ENCODE data around the gene RAB14. TPM values are rescaled to one million over a fixed set of nuclear protein-coding genes. Genes with fewer than 3 reads are reported as not detected.

Gene RAB14
- total RNA-seq, 1 experiment from 2014 or later: 82.6 TPM

- Histone ChIP-seq H3F3A (ENCODE audit: insufficient read depth, low read depth) (peaks cover 32% of the 10 kb centered on the region), H3K27me3 (ENCODE audit: insufficient read depth, low read depth) (no peaks in the 10 kb centered on the region), H3K4me3 (no peak overlapping the region), H3K9me2 (ENCODE audit: insufficient read depth) (no peaks in the 10 kb centered on the region), H3K9me3 (ENCODE audit: insufficient read depth, low read depth) (no peaks in the 10 kb centered on the region), H2AFZ (no peak overlapping the region), H4K20me1 (ENCODE audit: insufficient read depth) (no peaks in the 10 kb centered on the region), H3K79me2 (ENCODE audit: low read depth) (no peaks in the 10 kb centered on the region), H3K27ac (no peak overlapping the region), H3K4me1 (replicated peaks; ENCODE audit: insufficient read depth) (peaks cover 32% of the 10 kb centered on the region), H3K4me2 (no peak overlapping the region), H3K36me3 (ENCODE audit: low read depth) (no peaks in the 10 kb centered on the region)
- ChIA-PET POLR2A (ENCODE audit: unreplicated experiment) (no interaction called here), CTCF (no interaction called here)
- no peak for DNase-seq
- no peak for TF ChIP-seq CTCF (conservative IDR thresholded peaks at IDR 0.05)
- TF ChIP-seq EZH2 (IDR thresholded peaks at IDR 0.05; ENCODE audit: low read depth): no peak
- no TSS peak for BruUV-seq (replicated peaks)
- intact Hi-C loops (cut with micrococcal nuclease; ENCODE audit: unreplicated experiment): no loop called here
These were observed 30.6 kb upstream of the RAB14 start for GRCh38 chr9:121232251-121232650.

GRCh38 chr9:121230256-121230655, 28.6 kb upstream of the RAB14 start:
- Histone ChIP-seq H4K20me1 (ENCODE audit: insufficient read depth) (no peaks in the 10 kb centered on the region), H3K36me3 (ENCODE audit: low read depth) (no peaks in the 10 kb centered on the region), H3K4me3 (no peak overlapping the region), H3K4me2 (no peak overlapping the region), H3K27me3 (ENCODE audit: insufficient read depth, low read depth) (no peaks in the 10 kb centered on the region), H3F3A (ENCODE audit: insufficient read depth, low read depth) (peaks cover 32% of the 10 kb centered on the region), H3K9me2 (ENCODE audit: insufficient read depth) (no peaks in the 10 kb centered on the region), H3K27ac (no peak overlapping the region), H3K9me3 (ENCODE audit: insufficient read depth, low read depth) (no peaks in the 10 kb centered on the region), H2AFZ (no peak overlapping the region), H3K79me2 (ENCODE audit: low read depth) (no peaks in the 10 kb centered on the region), H3K4me1 (replicated peaks; ENCODE audit: insufficient read depth) (peaks cover 39% of the 10 kb centered on the region)
- no peak for DNase-seq
- no TSS peak for BruUV-seq (replicated peaks)
- no peak for TF ChIP-seq EZH2 (IDR thresholded peaks at IDR 0.05; ENCODE audit: low read depth)
- no peak for TF ChIP-seq CTCF (conservative IDR thresholded peaks at IDR 0.05)
- CTCF ChIA-PET: interaction anchor here (0.6 kb wide), 1 partner anchor 1244 kb away, joined by 3 read pairs; no protein-coding TSS in a partner anchor
- POLR2A ChIA-PET (ENCODE audit: unreplicated experiment): interaction anchor here (0.5 kb wide), 2 partner anchors 51 to 345 kb away, joined by 3 to 6 read pairs; no protein-coding TSS in a partner anchor
- intact Hi-C loops (cut with micrococcal nuclease; ENCODE audit: unreplicated experiment): no loop called here

GRCh38 chr9:121227862-121228261, 26.2 kb upstream of the RAB14 start:
- no peaks in the 10 kb centered on the region for H4K20me1 ChIP-seq (ENCODE audit: insufficient read depth)
- intact Hi-C loops (cut with micrococcal nuclease; ENCODE audit: unreplicated experiment): loop anchor here (2.0 kb wide), 1 partner anchor 41 kb away; the partner anchor contains the start of gene GSN
- peaks cover 14% of the 10 kb centered on the region for H3F3A ChIP-seq (ENCODE audit: insufficient read depth, low read depth)
- no peak for TF ChIP-seq EZH2 (IDR thresholded peaks at IDR 0.05; ENCODE audit: low read depth)
- TF ChIP-seq CTCF (conservative IDR thresholded peaks at IDR 0.05): no peak
- BruUV-seq (replicated peaks): no TSS peak
- no peaks in the 10 kb centered on the region for H3K9me2 ChIP-seq (ENCODE audit: insufficient read depth)
- no peak overlapping the region for H3K4me2 ChIP-seq
- DNase-seq: no peak
- no peaks in the 10 kb centered on the region for H3K79me2 ChIP-seq (ENCODE audit: low read depth)
- ChIA-PET CTCF (interaction anchor here (0.6 kb wide), 1 partner anchor 14 kb away, joined by 5 read pairs; no protein-coding TSS in a partner anchor), POLR2A (ENCODE audit: unreplicated experiment) (no interaction called here)
- H3K4me1 ChIP-seq (replicated peaks; ENCODE audit: insufficient read depth): peaks cover 20% of the 10 kb centered on the region
- no peak overlapping the region for H3K4me3 ChIP-seq
- H3K36me3 ChIP-seq (ENCODE audit: low read depth): no peaks in the 10 kb centered on the region
- no peaks in the 10 kb centered on the region for H3K27me3 ChIP-seq (ENCODE audit: insufficient read depth, low read depth)
- no peak overlapping the region for H3K27ac ChIP-seq
- no peaks in the 10 kb centered on the region for H3K9me3 ChIP-seq (ENCODE audit: insufficient read depth, low read depth)
- H2AFZ ChIP-seq: no peak overlapping the region
